OCI-LY7 (cell line): ENCODE measurements around the gene ZNF280D.

Experiments
- CTCF ChIP-seq: fragments of 200-600 bp; sonication (generic); conservative IDR thresholded peaks from 2 replicates; pipeline ENCODE4 v1.5.1; 2014; ENCODE audit warnings: mild to moderate bottlenecking, antibody characterized with exemption, low read length, moderate library complexity, mixed read lengths
- EZH2phosphoT487 ChIP-seq: fragments of 200-600 bp; sonication (generic); IDR thresholded peaks from 2 replicates; pipeline ENCODE4 v1.6.1; 2018; ENCODE audit warnings: low read depth, borderline replicate concordance, mild to moderate bottlenecking, mixed run types, antibody characterized with exemption, low read length, moderate library complexity, mixed read lengths

GRCh38 chr15:56752986-56753385, 19.7 kb upstream of the ZNF280D start:
- TF ChIP-seq CTCF (no peak), EZH2phosphoT487 (no peak)
